B cell (primary cell): Measurements from ENCODE around the gene CDHR5. TPM values are rescaled to one million over a fixed set of nuclear protein-coding genes. Genes with fewer than 3 reads are reported as not detected.

ENCODE experiments used
- ATAC-seq: fragments of 200-7000 bp; cut with Tn5 transposase; one replicate; pipeline ENCODE4 v1.10.0; 2021; ENCODE audit warnings: low read depth, mild to moderate bottlenecking, moderate number of reproducible peaks, moderate library complexity
- CTCF ChIA-PET: fragments of 350-600 bp; sonication (Branson Sonifier 250); formaldehyde crosslinking; loops from one replicate; lab custom pipeline; 2021; ENCODE audit warnings: antibody characterized with exemption, inconsistent platforms; lab: Charles Lee
- POLR2A ChIA-PET: fragments of 350-600 bp; sonication (Branson Sonifier 250); formaldehyde crosslinking; loops from one replicate; lab custom pipeline; 2021; ENCODE audit warnings: antibody characterized with exemption; lab: Charles Lee
- DNase-seq: peaks from one replicate; pipeline ENCODE4 v3.0.0; 2013
- H2AFZ ChIP-seq: 2 replicates; pipeline ENCODE4 v1.6.1; 2012; ENCODE audit warnings: mild to moderate bottlenecking, low read depth, low read length; ENCODE audit not compliant: insufficient read depth, poor library complexity, severe bottlenecking
- H3K27ac ChIP-seq, 2 donors: 1 replicate in 1 of 2; 2 replicates in 1 of 2; pipeline ENCODE4 v1.5.1; 2012 to 2013; ENCODE audit warnings: low read length in 2 of 2, mild to moderate bottlenecking in 2 of 2, moderate library complexity in 1 of 2
- H3K27me3 ChIP-seq, 4 experiments: fragments of 200-600 bp in 1 of 4; sonication (generic) in 1 of 4; replicated peaks in 1 of 4; 1 replicate in 2 of 4; 2 replicates in 2 of 4; pipeline versions ENCODE4 v1.6.1 to v1.7.0; 2013 to 2016; ENCODE audit warnings: low read length in 3 of 4, mild to moderate bottlenecking in 2 of 4, mixed read lengths in 1 of 4, moderate library complexity in 1 of 4; ENCODE audit not compliant: insufficient read depth in 4 of 4, control insufficient read depth in 3 of 4; ENCODE audit errors: control extremely low read depth in 1 of 4
- H3K36me3 ChIP-seq, 2 experiments: replicated peaks in 1 of 2; 1 replicate in 1 of 2; 2 replicates in 1 of 2; pipeline versions ENCODE4 v1.6.1 to v1.7.1; 2013; ENCODE audit warnings: low read length in 1 of 2; ENCODE audit not compliant: insufficient read depth in 2 of 2, control insufficient read depth in 1 of 2; ENCODE audit errors: control extremely low read depth in 1 of 2, extremely low read depth in 1 of 2
- H3K4me1 ChIP-seq, 2 donors: fragments of 200-600 bp in 1 of 2; sonication (generic) in 1 of 2; 1 replicate in 1 of 2; 2 replicates in 1 of 2; pipeline versions ENCODE4 v1.5.1 to v1.6.1; 2013 to 2017; ENCODE audit warnings: low read length in 2 of 2; ENCODE audit not compliant: control insufficient read depth in 2 of 2, insufficient read depth in 2 of 2
- H3K4me2 ChIP-seq: replicated peaks from 2 replicates; pipeline ENCODE3; 2012; ENCODE audit warnings: mild to moderate bottlenecking, low read depth, low read length; ENCODE audit not compliant: poor library complexity, severe bottlenecking
- H3K4me3 ChIP-seq, 5 experiments: fragments of 200-600 bp in 1 of 5; sonication (generic) in 1 of 5; 1 replicate in 3 of 5; 2 replicates in 2 of 5; pipeline versions ENCODE4 v1.5.1 to v1.7.0; 2011 to 2016; ENCODE audit warnings: low read length in 4 of 5, mild to moderate bottlenecking in 4 of 5, low read depth in 2 of 5, control low read depth in 1 of 5, moderate library complexity in 1 of 5; ENCODE audit not compliant: insufficient read depth in 1 of 5; ENCODE audit errors: control extremely low read depth in 1 of 5, extremely low read depth in 1 of 5
- H3K79me2 ChIP-seq: fragments of 200-600 bp; sonication (generic); one replicate; pipeline ENCODE4 v1.6.0; 2016; ENCODE audit warnings: low read length; ENCODE audit not compliant: control insufficient read depth, insufficient read depth
- H3K9ac ChIP-seq: fragments of 200-600 bp; sonication (generic); 2 replicates; pipeline ENCODE4 v1.6.1; 2017; ENCODE audit warnings: mild to moderate bottlenecking, low read length, moderate library complexity
- H3K9me3 ChIP-seq, 3 donors: one replicate each; pipeline versions ENCODE4 v1.6.1 to v1.7.1; 2013; ENCODE audit warnings: low read length in 2 of 3; ENCODE audit not compliant: control insufficient read depth in 2 of 3, insufficient read depth in 1 of 3; ENCODE audit errors: control extremely low read depth in 1 of 3
- H4K20me1 ChIP-seq: 2 replicates; pipeline ENCODE4 v1.6.0; 2012; ENCODE audit warnings: mild to moderate bottlenecking, low read length; ENCODE audit not compliant: insufficient read depth, control insufficient read depth, poor library complexity, severe bottlenecking
- H3K27ac Mint-ChIP-seq: one replicate; pipeline ENCODE4 v1.8.0; 2021; ENCODE audit warnings: mixed read lengths
- H3K27me3 Mint-ChIP-seq: one replicate; pipeline ENCODE4 v1.8.0; 2021; ENCODE audit warnings: mixed read lengths
- H3K4me1 Mint-ChIP-seq: one replicate; pipeline ENCODE4 v1.8.0; 2021; ENCODE audit warnings: mixed read lengths
- H3K4me3 Mint-ChIP-seq: one replicate; pipeline ENCODE4 v1.8.0; 2021; ENCODE audit warnings: mixed read lengths
- H3K9me3 Mint-ChIP-seq: one replicate; pipeline ENCODE4 v1.8.0; 2022; ENCODE audit warnings: mixed read lengths; ENCODE audit not compliant: insufficient read depth
- EZH2 ChIP-seq: IDR thresholded peaks from 2 replicates; pipeline ENCODE4 v1.6.1; 2012; ENCODE audit warnings: borderline replicate concordance, low read depth, mild to moderate bottlenecking, moderate library complexity, low read length; ENCODE audit not compliant: insufficient read depth, poor library complexity, severe bottlenecking
- WGBS: methylation state at CpG from one replicate; pipeline ENCODE4 v1.1.5; 2013; ENCODE audit warnings: missing lambda C conversion rate; ENCODE audit not compliant: insufficient coverage; 5-methylcytosine and 5-hydroxymethylcytosine counted together
- intact Hi-C: fragments of 100-400 bp; cut with micrococcal nuclease; formaldehyde crosslinking; loops from one replicate; pipeline ENCODE4 v1.10.0; 2022
- polyA plus RNA-seq: library from polyadenylated mRNA; depleted of rRNA; stranded (reverse); fragments of >200 nt; gene quantifications from 2 replicates; pipeline ENCODE4 v1.2.3, GENCODE V29; 2012
- total RNA-seq, 2 donors: library from RNA; stranded (reverse); fragments of 120-200 nt in 1 of 2; gene quantifications; 1 replicate in 1 of 2; 2 replicates in 1 of 2; pipeline versions ENCODE4 v1.2.3 to v1.2.4, GENCODE V29; 2013 to 2022
- TF ChIP-seq, protein P1 (sequence below): fragments of 200-600 bp; IDR thresholded peaks from one replicate; pipeline ENCODE4 v1.8.0; 2022; ENCODE audit warnings: antibody characterized with exemption, mild to moderate bottlenecking

Gene CDHR5
- total and polyA plus RNA-seq, 2 donors (not counting 1 experiment from before 2014, with no cell fraction given) = 0.09 TPM; not detected in 1

DNA sequence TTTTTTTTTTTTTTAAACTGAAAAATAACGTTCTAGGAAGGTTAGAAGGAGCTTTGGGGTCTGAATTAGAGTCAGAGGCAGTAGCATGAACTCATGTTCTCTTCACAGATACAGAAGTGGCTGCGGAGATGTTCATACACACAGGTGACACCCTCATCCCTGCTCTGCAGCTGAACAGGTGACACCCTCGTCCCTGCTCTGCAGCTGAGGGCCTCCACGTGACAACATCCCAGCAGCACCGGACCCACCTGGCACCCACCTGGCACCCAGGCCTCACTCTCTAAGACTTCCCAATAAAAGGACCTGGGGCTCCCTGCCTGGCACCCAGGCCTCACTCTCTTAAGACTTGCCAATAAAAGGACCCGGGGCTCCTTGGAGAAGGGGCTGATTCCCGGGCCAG is 32.1 kb upstream of the CDHR5 start:
- H3K4me1 ChIP-seq = no peaks in the 10 kb centered on the region
- no peaks in the 10 kb centered on the region for H3K9me3 ChIP-seq
- H3K4me1 Mint-ChIP-seq = peaks cover 3% of the 10 kb centered on the region
- H3K27me3 Mint-ChIP-seq = no peaks in the 10 kb centered on the region
- no peak overlapping the region for H3K27ac ChIP-seq
- ATAC-seq (no peak), DNase-seq (no peak)
- no peak overlapping the region for H3K4me2 ChIP-seq
- H3K9ac ChIP-seq = no peak overlapping the region
- H3K4me3 Mint-ChIP-seq = no peak overlapping the region
- peaks cover 13% of the 10 kb centered on the region for H3K79me2 ChIP-seq
- peaks cover 7% of the 10 kb centered on the region for H4K20me1 ChIP-seq
- ChIA-PET CTCF (no interaction called here), POLR2A (no interaction called here)
- H3K9me3 Mint-ChIP-seq = no peaks in the 10 kb centered on the region
- no peak overlapping the region for H2AFZ ChIP-seq
- TF ChIP-seq, protein P1, sequence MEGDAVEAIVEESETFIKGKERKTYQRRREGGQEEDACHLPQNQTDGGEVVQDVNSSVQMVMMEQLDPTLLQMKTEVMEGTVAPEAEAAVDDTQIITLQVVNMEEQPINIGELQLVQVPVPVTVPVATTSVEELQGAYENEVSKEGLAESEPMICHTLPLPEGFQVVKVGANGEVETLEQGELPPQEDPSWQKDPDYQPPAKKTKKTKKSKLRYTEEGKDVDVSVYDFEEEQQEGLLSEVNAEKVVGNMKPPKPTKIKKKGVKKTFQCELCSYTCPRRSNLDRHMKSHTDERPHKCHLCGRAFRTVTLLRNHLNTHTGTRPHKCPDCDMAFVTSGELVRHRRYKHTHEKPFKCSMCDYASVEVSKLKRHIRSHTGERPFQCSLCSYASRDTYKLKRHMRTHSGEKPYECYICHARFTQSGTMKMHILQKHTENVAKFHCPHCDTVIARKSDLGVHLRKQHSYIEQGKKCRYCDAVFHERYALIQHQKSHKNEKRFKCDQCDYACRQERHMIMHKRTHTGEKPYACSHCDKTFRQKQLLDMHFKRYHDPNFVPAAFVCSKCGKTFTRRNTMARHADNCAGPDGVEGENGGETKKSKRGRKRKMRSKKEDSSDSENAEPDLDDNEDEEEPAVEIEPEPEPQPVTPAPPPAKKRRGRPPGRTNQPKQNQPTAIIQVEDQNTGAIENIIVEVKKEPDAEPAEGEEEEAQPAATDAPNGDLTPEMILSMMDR = no peak
- TF ChIP-seq EZH2 = no peak
- H3K36me3 ChIP-seq = peaks cover 0 to 18% of the 10 kb centered on the region in 2 experiments
- intact Hi-C loops = no loop called here
- no peak overlapping the region for H3K27ac Mint-ChIP-seq
- H3K4me3 ChIP-seq = no peak overlapping the region
- no peaks in the 10 kb centered on the region for H3K27me3 ChIP-seq
- 97% methylated on average over 6 of the region's 7 CpGs for WGBS

DNA sequence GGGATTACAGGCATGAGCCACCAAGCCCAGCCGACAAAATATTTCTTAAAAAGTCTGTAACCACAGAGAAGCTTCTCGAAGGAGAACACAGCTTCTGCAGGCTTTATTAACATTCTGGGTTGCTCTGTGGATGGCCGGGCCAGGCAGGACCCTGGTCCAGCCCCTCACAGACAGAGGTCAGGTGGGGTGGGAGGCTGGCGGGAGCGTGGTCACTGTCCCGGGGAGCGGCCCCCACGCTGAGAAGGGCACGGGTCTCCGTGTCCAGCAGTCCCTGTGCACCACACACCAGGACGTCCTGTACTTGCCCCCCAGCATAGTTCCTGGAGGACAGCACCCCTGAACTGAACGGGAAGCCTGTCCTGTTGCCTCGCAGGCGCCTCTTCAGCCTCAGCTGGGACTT is 31.7 kb upstream of the CDHR5 start:
- ChIA-PET CTCF (no interaction called here), POLR2A (no interaction called here)
- no peak for TF ChIP-seq EZH2
- TF ChIP-seq, protein P1 = no peak
- H3K4me1 Mint-ChIP-seq = peaks cover 3% of the 10 kb centered on the region
- 96% methylated on average over 13 of the region's 14 CpGs for WGBS
- ATAC-seq (no peak), DNase-seq (no peak)
- H3K79me2 ChIP-seq = peaks cover 10% of the 10 kb centered on the region
- H3K4me2 ChIP-seq = no peak overlapping the region
- H3K27me3 ChIP-seq = no peaks in the 10 kb centered on the region
- H3K27ac Mint-ChIP-seq = no peak overlapping the region
- H3K27me3 Mint-ChIP-seq = no peaks in the 10 kb centered on the region
- no peaks in the 10 kb centered on the region for H3K9me3 ChIP-seq
- no peak overlapping the region for H3K27ac ChIP-seq
- H3K4me1 ChIP-seq = no peaks in the 10 kb centered on the region
- no peak overlapping the region for H3K4me3 ChIP-seq
- peaks cover 6% of the 10 kb centered on the region for H4K20me1 ChIP-seq
- no peak overlapping the region for H3K4me3 Mint-ChIP-seq
- intact Hi-C loops = no loop called here
- H3K9ac ChIP-seq = no peak overlapping the region
- no peak overlapping the region for H2AFZ ChIP-seq
- H3K9me3 Mint-ChIP-seq = no peaks in the 10 kb centered on the region
- H3K36me3 ChIP-seq = peaks cover 0 to 18% of the 10 kb centered on the region in 2 experiments
